Measurements from ENCODE around the gene ZFYVE27.

ZFYVE27 gene

DNA sequence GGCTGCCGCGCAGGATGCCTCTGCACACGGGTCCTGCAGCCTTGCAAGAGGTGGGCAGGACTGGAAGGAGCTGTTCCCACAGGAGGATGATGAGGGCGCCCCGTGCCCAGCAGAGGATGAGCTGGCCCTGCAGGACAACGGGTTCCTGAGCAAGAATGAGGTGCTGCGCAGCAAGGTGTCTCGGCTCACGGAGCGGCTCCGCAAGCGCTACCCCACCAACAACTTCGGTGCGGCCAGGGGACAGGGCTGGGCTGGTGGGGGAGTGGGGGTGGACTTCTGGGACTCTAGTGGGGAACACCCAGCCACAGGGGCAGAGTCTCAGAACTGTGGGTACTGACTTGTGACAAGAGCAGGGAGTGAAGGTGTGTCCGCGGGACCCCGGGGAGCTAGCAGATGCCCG is 16.0 kb downstream of the ZFYVE27 start:
- DNase-seq: no peak

DNA sequence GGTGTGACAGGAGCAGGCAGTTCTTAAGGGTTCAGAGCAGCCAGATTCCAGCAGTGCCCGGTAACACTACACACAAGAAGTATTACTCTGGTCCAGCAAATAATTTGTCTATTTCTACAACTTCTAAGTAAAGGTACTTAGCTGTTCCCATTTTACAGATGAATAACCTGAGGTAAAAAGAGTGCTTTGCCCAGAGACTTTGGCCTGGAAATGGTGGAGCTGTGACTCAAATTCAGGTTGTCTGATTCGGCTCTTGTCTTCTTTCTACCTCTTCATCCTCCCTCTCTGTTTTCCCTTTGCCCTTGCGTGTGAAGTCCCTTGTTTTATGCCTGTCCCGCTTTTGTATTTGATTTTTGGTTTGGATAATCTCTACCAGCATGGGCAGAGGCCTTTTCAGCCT is 17.8 kb downstream of the ZFYVE27 start:
- no peak for DNase-seq

DNA sequence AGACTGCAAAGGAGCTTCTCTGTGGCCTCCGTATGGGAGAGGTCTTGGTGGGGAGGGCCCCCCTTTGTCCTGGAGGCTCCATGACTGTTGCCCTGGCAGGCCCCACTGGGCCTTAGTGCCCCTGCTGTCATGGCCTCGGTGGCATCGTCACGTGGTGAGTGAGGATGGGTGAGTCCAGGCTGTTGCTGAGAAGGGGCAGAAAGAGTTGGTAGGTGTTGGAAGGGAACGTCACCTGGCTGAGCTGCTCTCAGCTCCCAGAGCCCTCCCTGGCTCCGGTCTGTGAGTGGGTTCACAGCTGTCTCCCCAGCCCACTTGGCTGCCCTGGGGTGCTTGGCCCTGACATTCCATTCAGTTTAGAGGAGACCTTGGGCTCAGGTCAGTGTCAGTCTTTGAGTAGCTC is 18.8 kb downstream of the ZFYVE27 start:
- DNase-seq: no peak

DNA sequence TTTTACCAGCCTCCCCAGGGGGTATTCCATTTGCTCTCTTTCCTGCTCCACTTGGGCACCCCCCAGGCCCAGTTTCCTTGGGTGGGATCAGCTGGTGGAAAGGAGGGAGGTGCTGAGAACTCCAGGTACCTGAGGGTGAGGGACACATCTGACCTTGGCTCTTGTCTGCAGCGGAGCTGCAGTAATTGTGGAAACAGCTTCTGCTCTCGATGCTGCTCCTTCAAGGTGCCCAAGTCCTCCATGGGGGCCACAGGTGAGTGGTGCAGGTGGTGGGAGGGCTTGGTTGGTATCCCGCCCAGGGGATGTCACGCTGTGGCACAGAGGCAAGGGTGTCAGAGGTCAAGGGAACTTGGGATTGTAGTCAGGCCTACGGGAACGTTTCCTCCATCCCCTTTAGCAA is 20.5 kb downstream of the ZFYVE27 start:
- no peak for DNase-seq

DNA sequence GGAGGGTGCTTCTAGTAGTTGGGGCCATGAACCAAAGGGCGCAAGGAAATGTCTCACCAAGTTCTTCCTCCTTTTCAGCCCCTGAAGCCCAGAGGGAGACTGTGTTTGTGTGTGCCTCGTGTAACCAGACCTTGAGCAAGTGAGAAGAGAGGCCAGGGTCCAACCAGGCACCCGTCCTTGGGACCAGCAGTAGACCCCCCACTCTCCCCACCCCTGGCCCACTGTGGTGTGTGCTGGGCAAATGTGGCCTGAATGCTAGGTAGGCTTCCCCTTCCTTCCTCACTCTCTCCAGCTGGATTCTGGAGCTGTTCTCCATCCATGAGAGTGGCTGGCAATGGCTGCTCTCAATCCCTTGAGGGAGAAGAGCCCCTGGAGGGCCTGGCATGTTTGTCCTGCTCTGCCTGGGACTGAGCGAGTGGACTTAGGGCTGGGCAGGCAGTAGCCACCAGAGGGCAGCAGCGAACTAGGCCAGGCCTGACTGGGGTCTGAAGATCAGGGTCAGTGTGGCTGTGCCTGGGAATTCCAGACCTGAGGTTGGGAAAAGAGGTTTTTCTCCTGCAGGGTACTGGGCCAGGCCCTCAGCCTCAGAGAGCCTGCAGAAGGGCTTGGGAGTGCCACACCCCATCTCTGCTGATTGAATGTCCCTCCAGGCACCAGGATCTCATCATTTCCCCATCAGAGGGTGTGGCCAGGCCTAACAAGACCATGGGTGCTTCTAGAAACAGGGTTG is 22.4 kb downstream of the ZFYVE27 start:
- peak; percentile 6 for DNase-seq

DNA sequence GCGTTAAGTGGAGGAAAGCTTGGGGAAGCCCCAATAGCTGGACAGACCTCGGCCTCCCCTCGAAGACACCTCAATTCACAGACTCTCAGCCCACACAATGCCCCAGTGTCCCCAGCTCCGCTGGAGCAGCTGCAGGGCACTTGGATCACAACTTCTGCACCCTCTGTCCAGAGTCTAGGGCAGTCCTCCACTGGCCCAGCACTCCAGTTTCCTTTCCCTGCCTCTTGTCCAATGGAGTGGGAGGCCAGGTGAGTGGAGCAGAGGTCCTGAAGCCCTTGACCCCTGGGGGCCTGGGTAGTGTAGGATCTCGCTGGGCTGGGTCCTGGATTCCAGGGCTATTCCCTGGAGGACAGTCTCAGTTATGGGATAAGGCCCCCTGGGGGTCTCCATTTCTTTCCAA is 23.0 kb downstream of the ZFYVE27 start:
- no peak for DNase-seq

DNA sequence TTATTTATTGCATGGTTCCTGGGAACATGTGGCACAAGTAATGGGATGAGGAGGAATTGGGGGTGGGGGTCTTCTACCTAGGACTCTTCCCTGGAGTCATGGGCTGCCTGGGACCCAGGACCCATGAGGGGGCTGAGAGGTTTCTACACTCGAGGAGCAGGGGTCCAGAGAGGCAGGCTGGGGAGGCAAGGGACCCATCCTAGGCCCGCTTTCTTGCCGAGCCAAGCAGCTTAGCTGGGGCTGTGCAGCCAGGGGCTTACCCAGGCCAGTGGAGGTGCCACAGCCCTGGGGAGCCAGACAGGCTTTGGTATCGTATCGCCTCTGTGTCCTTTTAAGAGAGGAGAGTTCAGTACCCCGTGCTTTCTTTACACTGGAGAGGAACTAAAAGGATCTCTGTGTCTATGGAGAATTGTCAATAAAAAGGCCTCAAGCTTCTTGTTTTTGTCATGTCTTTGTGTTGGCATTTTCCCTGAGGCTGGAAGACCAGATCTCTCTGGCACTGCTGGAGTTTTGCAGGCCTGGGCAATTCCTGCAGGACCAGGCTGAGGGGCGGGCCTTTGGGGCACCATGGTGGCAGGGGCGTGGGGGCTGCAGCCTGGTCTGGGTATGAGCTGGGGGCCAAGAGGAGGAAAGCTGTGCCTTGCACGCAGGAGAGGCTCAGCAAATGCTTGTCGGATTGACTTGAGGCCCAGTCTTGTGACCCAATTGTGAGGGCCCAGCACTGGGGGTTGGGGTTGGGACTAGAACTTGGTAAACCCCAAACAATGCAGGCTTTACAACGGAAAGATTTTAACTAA is 23.7 kb downstream of the ZFYVE27 start:
- DNase-seq: no peak

DNA sequence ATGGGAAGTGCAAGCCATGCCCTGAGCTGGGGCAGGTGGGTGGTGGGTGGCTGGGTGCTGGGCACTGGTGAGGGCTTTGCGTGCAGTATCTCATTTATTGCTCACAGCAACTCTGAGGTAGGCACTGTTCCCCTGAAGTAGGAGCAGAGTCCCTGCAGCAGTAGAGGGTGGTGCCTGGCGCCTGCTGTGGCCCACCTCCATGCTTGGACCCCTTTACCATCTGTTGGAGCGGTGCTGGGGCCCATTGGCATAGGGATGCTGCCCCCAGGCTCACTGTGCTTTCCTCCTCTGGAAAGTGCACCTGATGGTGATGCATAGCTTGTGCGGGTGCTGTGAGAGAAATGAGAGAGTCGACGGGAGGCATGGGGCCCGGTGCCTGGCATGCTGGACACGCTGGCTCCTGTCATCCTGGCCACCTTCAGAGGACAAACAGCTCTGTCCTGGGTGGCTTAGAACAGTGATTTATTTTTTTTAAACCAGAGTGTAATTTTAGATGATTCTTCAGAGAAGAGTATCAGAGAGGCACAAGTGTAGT is 24.5 kb downstream of the ZFYVE27 start:
- DNase-seq: no peak

DNA sequence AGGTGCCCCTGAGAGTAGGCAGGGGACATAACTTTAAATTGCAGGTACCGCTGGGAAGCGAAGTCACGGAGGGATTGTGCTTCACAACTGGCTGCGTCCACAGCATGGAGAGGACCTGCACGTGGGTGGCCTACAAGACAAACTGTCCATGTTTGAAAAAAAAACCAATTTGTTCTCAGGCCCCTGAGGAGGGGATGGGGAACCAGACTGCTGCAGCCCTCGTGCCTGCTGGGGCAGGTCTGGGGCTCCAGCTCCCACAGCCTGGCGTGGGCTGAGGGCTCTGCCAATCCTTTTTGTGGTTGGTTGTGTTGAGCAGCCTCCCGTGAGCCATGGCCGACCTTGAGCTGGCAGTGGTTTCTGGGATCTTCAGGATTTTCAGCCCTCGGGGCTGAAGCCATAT is 25.1 kb downstream of the ZFYVE27 start:
- DNase-seq: no peak

DNA sequence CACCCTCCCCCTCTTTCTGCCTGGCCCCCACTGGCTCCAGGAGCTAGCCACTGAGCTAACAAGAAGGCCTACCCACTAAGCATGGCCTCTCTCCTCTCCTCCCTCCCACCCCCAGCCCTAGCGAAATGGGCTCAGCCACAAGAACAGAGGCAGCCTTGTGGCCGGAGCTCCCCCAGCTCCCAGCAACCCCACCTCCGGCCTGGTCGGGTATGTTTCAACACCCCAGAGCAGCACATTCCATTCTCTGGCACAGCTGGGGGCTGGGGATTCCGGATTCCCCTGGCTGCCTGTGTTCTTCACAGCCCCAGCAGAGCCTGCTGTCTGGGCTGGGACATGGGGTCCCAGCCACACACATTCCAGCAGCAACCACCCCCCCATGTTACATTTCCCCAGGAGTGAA is 25.9 kb downstream of the ZFYVE27 start:
- DNase-seq: no peak

DNA sequence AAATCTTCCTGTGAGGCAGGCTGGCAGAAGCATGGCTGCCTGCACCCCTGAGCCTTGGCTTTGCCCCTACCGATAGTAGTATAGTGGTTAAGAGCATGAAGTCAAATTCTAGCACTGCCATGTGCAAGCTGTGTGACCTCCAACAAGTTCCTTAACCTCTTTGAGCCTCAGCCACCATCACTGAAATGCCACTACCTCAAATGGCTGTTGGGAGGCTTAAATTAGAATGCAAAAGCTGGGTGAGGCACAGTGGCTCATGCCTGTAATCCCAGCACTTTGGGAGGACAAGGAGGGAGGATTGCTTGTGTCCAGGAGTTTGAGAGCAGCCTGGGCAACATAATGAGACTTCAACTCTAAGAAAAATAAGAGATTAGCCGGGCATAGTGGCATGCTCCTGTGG is 26.5 kb downstream of the ZFYVE27 start:
- DNase-seq: no peak

DNA sequence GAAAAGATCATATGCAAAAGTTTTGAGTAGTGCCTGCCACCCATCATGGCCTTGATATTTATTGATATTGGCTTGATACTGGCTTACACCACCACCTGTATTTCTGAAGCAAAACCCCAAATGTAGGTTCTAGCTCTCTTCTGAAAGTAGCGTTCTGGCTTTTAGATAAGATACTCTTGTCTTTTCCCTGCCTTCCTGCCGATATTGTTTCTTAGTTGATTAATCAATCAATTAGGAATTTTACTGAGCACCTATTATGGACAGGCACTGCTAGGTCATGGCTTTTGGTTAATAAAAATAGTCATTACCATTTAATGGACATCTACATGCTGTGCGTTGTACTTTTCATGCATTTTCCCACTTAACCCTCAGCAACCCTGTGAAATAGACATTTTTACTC is 27.0 kb downstream of the ZFYVE27 start:
- no peak for DNase-seq

DNA sequence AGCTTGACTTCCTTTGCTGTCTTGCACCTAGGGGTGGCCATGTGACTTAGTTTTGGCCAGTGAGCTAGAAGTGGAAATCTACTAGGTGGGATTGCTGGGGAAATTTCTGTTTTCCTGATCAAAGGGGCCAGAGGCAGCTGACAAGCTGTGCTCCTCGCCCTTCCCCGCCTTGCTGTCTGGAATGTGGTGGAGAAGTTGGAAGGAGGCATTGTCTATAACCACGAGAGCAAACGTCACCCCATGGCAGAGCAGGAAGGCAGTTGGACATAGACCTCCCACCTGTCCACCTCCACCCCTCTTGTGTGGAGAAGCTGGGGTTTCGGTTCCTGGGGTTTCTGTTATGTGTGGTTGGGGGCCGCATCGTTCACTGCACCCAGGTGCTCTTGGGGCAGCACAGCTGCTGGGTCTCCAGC is 27.6 kb downstream of the ZFYVE27 start:
- no peak for DNase-seq

DNA sequence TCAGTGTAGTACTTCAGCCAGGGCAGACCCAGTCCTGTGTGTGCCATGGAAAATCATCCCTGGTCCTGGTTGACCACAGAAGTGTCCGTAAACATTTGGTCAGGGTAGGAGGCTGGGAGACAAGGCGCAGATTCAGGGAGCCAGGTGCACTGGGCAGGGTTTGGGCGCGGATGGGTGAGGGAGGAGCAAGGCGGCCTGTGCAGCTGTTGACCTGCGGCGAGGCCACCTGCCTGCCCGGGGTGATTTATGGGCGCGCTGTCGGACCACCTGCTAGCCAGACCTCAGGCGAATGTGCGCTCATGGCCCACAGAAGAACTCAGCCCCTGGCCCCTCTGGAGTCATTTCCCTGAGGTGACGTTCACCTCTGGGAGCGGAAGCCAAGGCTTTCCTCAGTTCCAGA is 28.3 kb downstream of the ZFYVE27 start:
- DNase-seq: no peak

DNA sequence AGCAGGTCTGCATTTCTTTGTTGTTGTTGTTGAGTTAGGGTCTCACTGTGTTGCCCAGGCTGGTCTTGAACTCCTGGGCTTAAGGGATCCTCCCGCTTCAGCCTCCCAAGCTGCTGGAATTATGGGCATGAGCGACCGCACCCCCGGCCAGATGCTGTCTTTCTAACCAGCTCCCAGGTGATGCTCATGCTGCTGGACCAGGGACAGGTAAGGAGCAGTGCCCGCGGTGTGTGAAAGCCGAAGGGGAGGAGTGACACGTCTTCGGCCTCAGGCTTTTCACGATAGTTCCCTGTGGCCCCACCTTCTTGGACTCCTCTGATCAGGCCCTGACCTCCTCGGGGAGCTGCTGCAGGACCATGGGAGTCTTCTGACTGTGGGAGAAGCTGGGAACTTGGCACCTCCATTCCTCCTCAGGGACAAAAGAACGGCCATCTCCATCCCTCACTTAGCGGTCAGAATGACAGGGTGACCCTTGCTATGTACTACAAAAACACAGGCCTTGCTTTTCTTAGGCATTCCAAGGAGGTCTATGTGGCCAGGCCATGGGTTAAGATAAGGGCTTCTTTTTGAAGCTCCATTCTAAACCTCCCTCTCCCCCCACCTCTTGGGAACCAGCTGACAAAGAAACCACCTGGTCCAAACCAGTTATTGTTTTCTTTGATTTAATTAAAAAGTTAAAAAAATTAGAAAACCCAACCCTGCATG is 29.3 kb downstream of the ZFYVE27 start:
- DNase-seq: no peak

DNA sequence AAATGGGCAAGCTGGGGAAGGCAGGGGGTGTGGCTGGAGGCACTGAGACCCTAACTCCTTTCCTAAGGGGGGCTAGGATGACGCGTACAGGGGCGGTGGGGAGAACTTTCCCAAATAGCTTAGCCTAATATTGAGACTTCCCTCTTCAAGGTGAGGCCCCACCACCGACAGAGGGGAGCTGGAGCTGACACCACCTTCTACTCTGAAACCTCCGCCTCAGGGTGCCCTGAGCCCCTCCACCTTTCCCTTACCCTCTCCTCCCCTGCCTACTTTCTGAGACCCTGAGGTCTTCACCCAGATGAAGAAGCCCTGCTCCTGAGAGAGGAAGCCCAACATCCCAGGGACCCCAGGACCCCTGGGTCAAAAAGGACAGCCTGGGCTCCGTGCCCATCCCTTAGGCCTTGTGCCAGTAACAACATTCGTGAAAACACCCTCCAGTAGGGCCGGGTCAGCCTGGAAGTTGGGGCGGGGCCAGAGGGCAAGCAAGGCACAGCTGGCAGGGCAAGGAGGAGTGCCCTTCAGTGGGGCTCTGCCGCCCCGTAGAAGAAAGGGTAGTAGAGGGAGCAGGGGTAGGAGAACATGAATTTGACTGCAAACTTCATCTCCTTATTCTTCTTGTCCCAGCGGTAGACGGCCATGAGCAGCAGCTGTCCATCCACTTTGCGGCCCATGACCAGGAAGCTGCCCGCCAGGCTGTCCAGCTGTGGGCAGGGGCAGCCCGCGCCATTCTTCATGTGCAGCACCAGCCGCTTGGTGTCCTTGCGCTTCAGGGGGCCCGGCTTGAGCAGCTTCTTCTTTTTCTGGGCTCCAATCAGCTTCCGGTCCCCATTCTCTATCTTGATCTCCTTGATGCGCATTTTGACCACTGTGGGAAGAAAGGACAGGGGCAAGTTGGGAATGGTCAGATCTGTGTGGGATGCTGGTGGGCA is 30.3 kb downstream of the ZFYVE27 start:
- DNase-seq: no peak

DNA sequence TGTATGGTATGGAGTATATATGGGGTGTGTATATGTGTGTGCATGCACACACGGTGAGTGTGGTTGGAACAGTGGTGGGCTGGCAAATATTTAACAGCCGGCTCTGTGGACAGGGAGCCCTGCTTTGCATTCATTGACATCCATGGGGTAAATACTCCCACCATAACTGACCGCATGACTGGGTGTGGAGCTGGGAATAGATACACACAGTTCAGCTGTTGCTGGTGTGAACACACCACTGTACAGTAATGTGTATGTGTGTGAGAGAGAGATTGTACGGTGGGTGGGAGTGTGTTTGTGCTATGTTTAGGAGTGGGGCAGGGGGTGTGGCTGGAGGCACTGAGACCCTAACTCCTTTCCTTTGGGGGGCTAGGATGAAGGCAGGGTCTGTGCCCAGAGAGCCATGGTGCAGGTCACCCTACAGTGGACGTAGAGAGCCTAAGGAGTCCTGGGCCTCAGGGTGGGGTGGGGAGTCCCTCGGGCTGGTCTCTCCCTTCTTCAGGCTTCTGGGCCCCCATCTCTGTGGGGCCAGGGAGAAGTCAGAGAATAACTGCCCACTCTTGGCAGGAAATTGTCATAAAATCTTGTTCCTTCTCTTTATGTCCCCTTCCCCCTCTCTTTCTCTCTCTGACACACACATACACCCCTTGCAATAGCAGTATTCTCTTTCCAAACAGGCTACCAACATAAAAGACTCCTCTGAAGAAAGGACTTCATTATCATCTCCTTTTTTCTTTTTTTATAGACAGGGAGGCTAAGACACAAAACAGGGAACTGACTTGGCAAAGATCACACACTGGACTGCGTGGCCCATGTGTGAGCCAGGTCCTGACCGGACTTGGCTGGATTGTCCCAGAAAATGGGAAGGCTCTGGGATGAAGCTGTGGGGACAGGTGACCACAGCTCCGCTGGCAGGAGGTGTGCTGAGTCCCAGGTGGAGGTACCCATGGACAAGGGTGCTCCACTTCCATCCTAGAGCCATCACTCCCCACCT is 31.7 kb downstream of the ZFYVE27 start:
- DNase-seq: no peak

DNA sequence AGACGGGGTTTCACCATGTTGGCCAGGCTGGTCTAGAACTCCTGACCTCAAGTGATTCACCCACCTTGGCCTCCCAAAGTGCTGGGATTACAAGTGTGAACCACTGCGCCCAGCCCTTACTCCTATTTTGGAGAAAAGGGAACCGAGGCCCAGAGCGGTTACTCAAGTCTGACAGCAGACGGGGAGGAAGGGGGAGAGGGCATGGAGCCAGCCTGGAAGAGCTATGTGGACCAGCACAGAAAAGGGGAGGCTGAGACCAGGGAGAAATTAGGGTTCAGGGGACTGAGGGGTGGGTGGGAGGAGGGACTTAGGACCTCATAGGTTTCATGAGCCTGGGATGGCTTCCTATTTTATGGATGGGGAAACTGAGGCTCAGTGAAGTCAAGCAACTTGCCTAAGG is 33.3 kb downstream of the ZFYVE27 start:
- no peak for DNase-seq

DNA sequence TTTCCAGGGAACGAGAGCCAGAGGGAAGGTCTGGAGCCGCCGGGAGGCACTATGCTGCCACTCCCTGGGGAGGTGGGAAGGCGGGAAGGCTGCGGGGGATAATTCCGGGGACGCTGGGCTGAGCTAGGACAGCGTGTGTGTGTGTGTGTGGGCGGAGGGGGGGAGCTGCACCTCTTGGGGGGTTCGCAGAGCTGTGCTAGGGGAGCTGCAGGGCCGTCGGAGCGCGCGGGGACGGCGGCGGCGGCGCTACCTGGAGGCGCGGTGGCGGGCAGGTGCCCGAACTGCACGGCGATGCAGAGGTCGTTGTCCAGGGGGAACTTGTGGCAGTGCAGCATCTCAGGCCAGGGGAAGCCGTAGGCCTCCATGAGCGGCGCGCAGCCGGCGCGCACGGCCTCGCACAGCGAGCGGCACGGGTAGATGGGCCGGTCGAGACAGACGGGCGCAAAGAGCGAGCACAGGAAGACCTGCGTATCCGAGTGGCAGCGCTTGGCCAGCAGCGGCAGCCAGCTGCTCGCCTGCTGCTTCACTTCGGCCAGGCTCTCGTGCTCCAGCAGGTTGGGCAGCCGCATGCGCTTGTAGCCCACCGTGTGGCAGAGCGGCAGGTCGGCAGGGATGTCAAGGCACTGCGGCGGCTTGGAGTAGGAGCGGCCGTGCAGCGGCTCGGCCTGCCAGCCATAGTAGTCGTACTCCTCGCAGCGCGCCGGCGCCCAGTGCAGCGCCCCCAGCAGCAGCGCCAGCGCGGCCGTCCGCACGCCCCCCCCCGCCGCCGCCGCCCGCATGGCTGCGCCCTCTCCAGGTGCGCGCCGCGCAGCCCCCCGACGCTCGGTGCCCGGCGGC is 34.3 kb downstream of the ZFYVE27 start:
- DNase-seq: peak; percentile 7
